ENCODE data around the gene PPM1B.

PPM1B gene

DNA sequence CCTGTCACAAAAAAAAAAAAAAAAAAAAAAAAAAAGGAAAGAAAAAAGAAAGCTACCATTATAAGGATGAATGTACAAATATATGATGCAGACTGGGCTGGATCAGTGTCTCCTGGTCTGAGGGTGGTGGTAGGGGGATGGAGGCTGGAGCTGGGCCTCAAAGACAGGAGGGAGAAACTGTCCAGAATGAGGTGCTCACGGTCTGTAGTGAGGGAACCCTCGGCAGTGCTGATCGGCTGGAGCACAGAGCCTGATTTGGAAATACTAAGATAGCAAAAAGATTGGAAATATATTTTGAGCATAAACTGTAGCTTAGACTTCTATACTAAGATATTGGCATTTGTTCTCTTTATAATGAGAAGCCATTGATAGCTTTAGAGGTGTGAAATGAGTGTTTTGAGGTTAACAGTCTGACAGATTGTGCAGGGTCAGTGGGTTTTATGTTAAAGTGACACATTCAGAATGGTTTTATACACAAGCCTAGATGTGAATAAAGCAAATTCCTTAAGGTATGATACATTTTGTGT is 98.7 kb downstream of the PPM1B start:
- Mint-ChIP-seq H3K4me3 (no peak overlapping the region), H3K36me3 (peaks cover 3% of the 10 kb centered on the region), H3K27ac (no peak overlapping the region), H3K9me3 (peaks cover 9% of the 10 kb centered on the region), H3K27me3 (peaks cover 4% of the 10 kb centered on the region), H3K4me1 (peaks cover 2% of the 10 kb centered on the region)
- ATAC-seq (ENCODE audit: low read depth) = no peak
- DNase-seq (ENCODE audit: low spot score in 2 of 2) = no peak

DNA sequence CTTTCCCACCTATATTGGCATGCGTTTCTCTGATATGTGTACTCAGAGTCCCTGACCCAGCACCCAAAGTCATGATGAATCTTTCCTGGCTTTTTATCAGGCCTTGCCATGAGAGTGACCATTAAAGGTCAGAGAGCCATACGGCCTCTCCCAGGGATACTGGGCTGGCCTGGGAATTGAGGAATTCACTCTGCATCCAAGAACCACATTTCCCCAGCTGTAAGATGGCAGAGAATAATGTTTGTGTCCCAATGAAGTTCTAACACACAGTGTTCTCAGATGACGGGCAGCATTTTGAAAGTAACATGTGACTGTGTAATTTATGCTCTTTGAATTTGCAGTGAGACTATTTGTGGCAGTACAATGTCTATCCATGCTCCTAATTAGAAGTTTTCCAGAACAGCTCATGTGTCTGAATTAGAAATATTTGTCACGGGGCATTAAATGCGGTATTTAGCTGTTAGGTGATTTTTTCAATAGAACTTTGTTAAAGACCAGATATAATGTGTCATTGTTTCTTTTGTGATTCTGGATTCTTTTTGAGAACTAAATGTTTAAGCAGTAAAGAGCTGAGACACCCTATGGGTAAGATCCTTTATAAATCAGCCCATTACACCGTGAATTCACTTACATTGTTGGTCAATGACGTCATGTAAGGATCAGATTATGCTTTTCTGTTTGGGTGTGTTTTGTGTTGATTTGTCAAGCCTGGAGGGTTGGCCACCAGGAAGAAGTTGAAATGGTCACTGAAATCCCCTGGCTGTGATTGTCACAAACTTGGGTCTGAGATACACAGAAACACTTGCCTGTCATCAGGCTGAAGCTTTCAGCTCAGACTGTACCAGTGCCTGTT is 99.3 kb downstream of the PPM1B start:
- Mint-ChIP-seq H3K4me1 (peaks cover 2% of the 10 kb centered on the region), H3K36me3 (peaks cover 3% of the 10 kb centered on the region), H3K9me3 (peaks cover 9% of the 10 kb centered on the region), H3K4me3 (no peak overlapping the region), H3K27me3 (peaks cover 4% of the 10 kb centered on the region), H3K27ac (no peak overlapping the region)
- ATAC-seq (ENCODE audit: low read depth) (no peak), DNase-seq (ENCODE audit: low spot score in 2 of 2) (no peak)

DNA sequence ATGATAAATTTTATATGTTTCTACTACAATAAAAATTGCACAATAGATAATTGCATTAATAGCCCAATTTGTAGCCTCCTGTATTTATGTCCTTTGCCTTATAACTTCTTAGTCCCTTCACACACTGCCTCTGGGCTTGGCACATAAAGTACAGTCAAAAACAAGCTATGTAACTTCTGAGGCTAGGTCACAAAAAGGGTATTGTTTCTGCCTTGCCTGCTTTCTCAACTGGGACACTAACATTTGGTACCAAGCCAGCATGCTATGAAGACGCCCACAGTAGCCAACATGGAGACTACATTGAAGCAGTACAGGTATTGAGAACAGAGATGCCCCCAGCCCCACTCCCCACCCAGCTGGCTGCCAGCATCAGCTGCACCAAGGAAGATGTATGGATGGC is 101.2 kb downstream of the PPM1B start:
- peaks cover 4% of the 10 kb centered on the region for H3K27me3 Mint-ChIP-seq
- no peak for ATAC-seq (ENCODE audit: low read depth)
- no peak overlapping the region for H3K4me3 Mint-ChIP-seq
- no peak for DNase-seq (ENCODE audit: low spot score in 2 of 2)
- H3K4me1 Mint-ChIP-seq = peaks cover 2% of the 10 kb centered on the region
- peaks cover 3% of the 10 kb centered on the region for H3K36me3 Mint-ChIP-seq
- no peak overlapping the region for H3K27ac Mint-ChIP-seq
- H3K9me3 Mint-ChIP-seq = peaks cover 9% of the 10 kb centered on the region

DNA sequence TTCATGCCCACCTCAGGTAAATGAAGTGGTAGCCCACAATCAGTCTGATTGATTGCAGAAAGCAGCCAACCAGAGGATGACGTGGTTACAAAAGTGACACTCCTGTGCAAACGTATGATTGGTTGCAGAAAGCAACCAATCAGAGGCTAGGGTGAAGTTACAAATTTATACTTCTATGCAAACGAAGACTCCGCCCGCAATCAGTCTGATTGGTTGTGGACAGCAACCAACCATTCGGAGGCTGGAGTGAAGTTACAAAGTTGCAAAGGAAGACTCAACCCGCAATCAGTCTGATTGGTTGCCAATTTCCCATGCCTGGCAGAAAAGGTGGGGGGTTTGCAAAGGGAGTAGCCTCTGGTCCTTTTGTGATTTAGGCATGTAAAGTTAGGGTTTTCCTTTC is 102.6 kb downstream of the PPM1B start:
- no peak overlapping the region for H3K27ac Mint-ChIP-seq
- peaks cover 3% of the 10 kb centered on the region for H3K36me3 Mint-ChIP-seq
- DNase-seq (ENCODE audit: low spot score in 2 of 2) = no peak
- H3K27me3 Mint-ChIP-seq = peaks cover 4% of the 10 kb centered on the region
- no peak overlapping the region for H3K4me3 Mint-ChIP-seq
- no peak for ATAC-seq (ENCODE audit: low read depth)
- H3K4me1 Mint-ChIP-seq = peaks cover 2% of the 10 kb centered on the region
- peaks cover 9% of the 10 kb centered on the region for H3K9me3 Mint-ChIP-seq

GRCh38 chr2:44273076-44273475 is 104.4 kb downstream of the PPM1B start:
- H3K27me3 Mint-ChIP-seq = peaks cover 4% of the 10 kb centered on the region
- H3K27ac Mint-ChIP-seq = no peak overlapping the region
- DNase-seq (ENCODE audit: low spot score in 2 of 2) (no peak), ATAC-seq (ENCODE audit: low read depth) (no peak)
- peaks cover 2% of the 10 kb centered on the region for H3K4me1 Mint-ChIP-seq
- peaks cover 3% of the 10 kb centered on the region for H3K36me3 Mint-ChIP-seq
- peaks cover 9% of the 10 kb centered on the region for H3K9me3 Mint-ChIP-seq
- H3K4me3 Mint-ChIP-seq = no peak overlapping the region

DNA sequence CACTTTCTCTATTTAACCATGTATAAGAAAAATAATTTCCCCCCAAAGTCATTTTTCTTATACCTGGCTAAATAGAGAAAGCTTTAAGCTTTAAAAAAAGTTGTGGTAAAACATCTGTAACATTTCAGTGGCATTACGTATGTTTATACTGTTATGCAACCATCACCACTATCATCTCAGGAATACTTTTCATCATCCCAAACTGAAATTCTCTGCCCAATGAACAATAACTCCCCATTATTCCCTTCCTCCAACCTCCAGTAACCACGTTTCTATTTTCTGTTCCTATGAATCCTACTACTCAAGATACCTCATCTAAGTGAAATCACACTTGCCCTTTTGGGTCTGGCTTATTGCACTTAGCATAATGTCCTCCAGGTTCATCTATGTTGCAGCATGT is 104.9 kb downstream of the PPM1B start:
- no peak for ATAC-seq (ENCODE audit: low read depth)

DNA sequence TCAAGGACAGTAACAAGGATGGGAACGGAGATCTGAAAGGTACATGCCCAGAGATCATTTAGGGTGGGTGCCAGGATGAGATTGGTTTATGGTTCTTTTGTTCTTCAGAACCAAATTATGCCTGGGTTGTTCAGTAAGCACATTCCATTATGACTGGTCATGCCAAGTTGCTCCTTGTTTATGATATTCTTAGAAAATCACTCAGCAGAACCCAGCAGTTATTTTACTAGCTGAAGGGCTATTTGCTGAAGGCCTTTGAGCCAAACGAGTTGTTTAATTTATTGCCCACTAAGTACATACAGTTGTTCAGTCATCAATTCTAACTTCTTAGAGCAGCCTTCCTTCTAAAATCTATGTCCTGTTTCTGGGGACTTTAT is 107.2 kb downstream of the PPM1B start:
- H3K9me3 Mint-ChIP-seq = peaks cover under 1% of the 10 kb centered on the region
- no peak for ATAC-seq (ENCODE audit: low read depth)
- no peaks in the 10 kb centered on the region for H3K36me3 Mint-ChIP-seq
- no peak overlapping the region for H3K4me3 Mint-ChIP-seq
- H3K27me3 Mint-ChIP-seq = no peaks in the 10 kb centered on the region
- no peak overlapping the region for H3K27ac Mint-ChIP-seq
- H3K4me1 Mint-ChIP-seq = no peaks in the 10 kb centered on the region
- DNase-seq (ENCODE audit: low spot score in 2 of 2) = no peak

More for the DNA sequence above, 104.9 kb downstream of the PPM1B start:
- peaks cover 4% of the 10 kb centered on the region for H3K27me3 Mint-ChIP-seq
- H3K4me1 Mint-ChIP-seq = peaks cover 2% of the 10 kb centered on the region
- no peak for DNase-seq (ENCODE audit: low spot score in 2 of 2)
- H3K4me3 Mint-ChIP-seq = no peak overlapping the region
- peaks cover 9% of the 10 kb centered on the region for H3K9me3 Mint-ChIP-seq
- peaks cover 3% of the 10 kb centered on the region for H3K36me3 Mint-ChIP-seq
- H3K27ac Mint-ChIP-seq = no peak overlapping the region

DNA sequence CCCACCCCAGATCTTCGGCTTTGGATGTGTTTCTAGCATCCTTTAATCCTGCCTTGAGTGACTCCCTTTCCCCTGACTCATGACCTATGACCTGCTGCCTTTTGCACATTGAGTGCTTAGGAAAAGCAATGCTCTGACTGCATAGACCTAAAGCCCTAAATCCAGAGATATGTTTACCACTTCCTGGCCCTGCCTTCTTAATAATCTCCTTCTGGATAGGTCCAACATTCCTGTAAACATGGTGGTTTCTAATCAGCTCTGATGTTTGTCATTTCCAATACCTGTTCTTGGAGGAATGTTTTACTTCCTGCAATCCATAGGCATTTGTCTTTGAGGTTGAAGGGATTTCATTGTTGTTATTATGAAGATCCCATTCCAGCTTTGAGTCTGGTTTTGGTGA is 108.9 kb downstream of the PPM1B start:
- H3K4me3 Mint-ChIP-seq = no peak overlapping the region
- H3K36me3 Mint-ChIP-seq = no peaks in the 10 kb centered on the region
- no peak overlapping the region for H3K27ac Mint-ChIP-seq
- no peak for ATAC-seq (ENCODE audit: low read depth)
- peaks cover 4% of the 10 kb centered on the region for H3K27me3 Mint-ChIP-seq
- no peak for DNase-seq (ENCODE audit: low spot score in 2 of 2)
- no peaks in the 10 kb centered on the region for H3K9me3 Mint-ChIP-seq
- no peaks in the 10 kb centered on the region for H3K4me1 Mint-ChIP-seq

DNA sequence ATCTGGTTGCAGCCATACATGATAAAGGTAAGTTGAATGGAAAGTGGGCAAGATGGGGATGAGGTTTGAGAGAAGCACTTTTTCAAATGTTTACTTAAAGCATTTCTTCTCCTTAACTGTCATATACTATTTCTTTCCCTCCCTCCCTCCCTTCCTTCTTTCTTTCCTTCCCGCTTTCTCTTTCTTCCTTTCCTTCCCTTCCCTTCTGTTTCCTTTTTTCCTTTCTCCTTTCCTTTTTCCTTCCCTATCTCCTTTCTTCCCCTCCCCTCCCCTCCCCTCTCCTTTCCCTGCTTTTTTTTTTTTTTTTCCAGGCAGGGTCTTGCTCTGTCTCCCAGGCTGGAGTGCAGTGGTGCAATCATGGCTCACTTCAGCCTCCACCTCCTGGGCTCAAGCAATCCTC is 112.2 kb downstream of the PPM1B start:
- H3K36me3 Mint-ChIP-seq = no peaks in the 10 kb centered on the region
- no peak overlapping the region for H3K27ac Mint-ChIP-seq
- H3K9me3 Mint-ChIP-seq = no peaks in the 10 kb centered on the region
- DNase-seq (ENCODE audit: low spot score in 2 of 2) (no peak), ATAC-seq (ENCODE audit: low read depth) (no peak)
- H3K4me1 Mint-ChIP-seq = no peaks in the 10 kb centered on the region
- H3K27me3 Mint-ChIP-seq = peaks cover 7% of the 10 kb centered on the region
- no peak overlapping the region for H3K4me3 Mint-ChIP-seq

Data from memory B cell (primary cell).